H9 (cell line): ENCODE measurements around the gene CFAP69. TPM values are rescaled to one million over a fixed set of nuclear protein-coding genes. Genes with fewer than 3 reads are reported as not detected.

Source experiments
- DNase-seq: peaks from one replicate; pipeline ENCODE4 v3.0.0-alpha.2; 2017
- H2AFZ ChIP-seq: one replicate; pipeline ENCODE4 v1.6.1; 2013; ENCODE audit warnings: mild to moderate bottlenecking, low read length, control low read depth, moderate library complexity
- H2AK5ac ChIP-seq: 2 replicates; pipeline ENCODE4 v1.6.1; 2013; ENCODE audit warnings: low read length, control low read depth, mixed read lengths; ENCODE audit not compliant: insufficient read length
- H2BK120ac ChIP-seq: one replicate; pipeline ENCODE4 v1.6.1; 2013; ENCODE audit warnings: low read depth, mild to moderate bottlenecking, low read length, control low read depth, inconsistent platforms; ENCODE audit not compliant: poor library complexity, severe bottlenecking
- H2BK12ac ChIP-seq: 2 replicates; pipeline ENCODE4 v1.6.1; 2013; ENCODE audit warnings: low read length, control low read depth, mixed read lengths, low read depth; ENCODE audit not compliant: insufficient read length
- H2BK15ac ChIP-seq: 2 replicates; pipeline ENCODE4 v1.6.1; 2013; ENCODE audit warnings: low read depth, low read length, control low read depth
- H2BK20ac ChIP-seq: one replicate; pipeline ENCODE4 v1.6.1; 2013; ENCODE audit warnings: low read depth, mild to moderate bottlenecking, low read length, control low read depth, inconsistent platforms; ENCODE audit not compliant: poor library complexity, severe bottlenecking
- H2BK5ac ChIP-seq: 2 replicates; pipeline ENCODE4 v1.6.1; 2013; ENCODE audit warnings: low read length, control low read depth, mixed read lengths; ENCODE audit not compliant: insufficient read length
- H3K14ac ChIP-seq: 2 replicates; pipeline ENCODE4 v1.6.1; 2013; ENCODE audit warnings: low read length, control low read depth; ENCODE audit not compliant: insufficient read depth
- H3K18ac ChIP-seq: 2 replicates; pipeline ENCODE4 v1.6.1; 2013; ENCODE audit warnings: low read depth, mild to moderate bottlenecking, mixed read lengths, low read length, control low read depth; ENCODE audit not compliant: insufficient read length
- H3K23ac ChIP-seq: 2 replicates; pipeline ENCODE4 v1.6.1; 2013; ENCODE audit warnings: low read length, control low read depth, mixed read lengths, low read depth; ENCODE audit not compliant: insufficient read length
- H3K23me2 ChIP-seq: 2 replicates; pipeline ENCODE4 v1.6.1; 2013; ENCODE audit warnings: low read depth, mild to moderate bottlenecking, mixed read lengths, low read length, control low read depth; ENCODE audit not compliant: insufficient read length, poor library complexity, severe bottlenecking
- H3K27ac ChIP-seq: 2 replicates; pipeline ENCODE4 v1.5.1; 2013; ENCODE audit warnings: low read length, control low read depth, mixed read lengths, low read depth; ENCODE audit not compliant: insufficient read length
- H3K27me3 ChIP-seq: 2 replicates; pipeline ENCODE4 v1.6.1; 2013; ENCODE audit warnings: low read length, control low read depth, inconsistent platforms; ENCODE audit not compliant: insufficient read depth
- H3K4ac ChIP-seq: 2 replicates; pipeline ENCODE4 v1.6.1; 2013; ENCODE audit warnings: low read depth, mild to moderate bottlenecking, control low read depth, inconsistent platforms, low read length, moderate library complexity
- H3K4me1 ChIP-seq: 2 replicates; pipeline ENCODE4 v1.6.1; 2013; ENCODE audit warnings: low read length, control low read depth, inconsistent platforms; ENCODE audit not compliant: insufficient read depth
- H3K4me2 ChIP-seq: 2 replicates; pipeline ENCODE4 v1.6.1; 2013; ENCODE audit warnings: low read length, control low read depth, mixed read lengths; ENCODE audit not compliant: insufficient read length, insufficient read depth
- H3K56ac ChIP-seq: 2 replicates; pipeline ENCODE4 v1.6.1; 2013; ENCODE audit warnings: low read depth, mild to moderate bottlenecking, mixed read lengths, low read length, control low read depth; ENCODE audit not compliant: insufficient read length
- H3K79me1 ChIP-seq: 2 replicates; pipeline ENCODE4 v1.6.1; 2013; ENCODE audit warnings: low read depth, mild to moderate bottlenecking, moderate library complexity, low read length, control low read depth, inconsistent platforms; ENCODE audit not compliant: insufficient read depth, poor library complexity, severe bottlenecking
- H3K79me2 ChIP-seq: 2 replicates; pipeline ENCODE4 v1.6.1; 2013; ENCODE audit warnings: low read length, control low read depth, inconsistent platforms; ENCODE audit not compliant: insufficient read depth
- H3K9ac ChIP-seq: 2 replicates; pipeline ENCODE4 v1.6.1; 2013; ENCODE audit warnings: low read length, control low read depth, mixed read lengths; ENCODE audit not compliant: insufficient read length; ENCODE audit errors: extremely low read depth
- H3K9me3 ChIP-seq: one replicate; pipeline ENCODE4 v1.6.1; 2013; ENCODE audit warnings: low read depth, low read length, inconsistent platforms; ENCODE audit not compliant: control insufficient read depth
- H3T11ph ChIP-seq: one replicate; pipeline ENCODE4 v1.6.1; 2013; ENCODE audit warnings: mild to moderate bottlenecking, low read length, control low read depth, inconsistent platforms
- H4K20me1 ChIP-seq: one replicate; pipeline ENCODE4 v1.6.1; 2013; ENCODE audit not compliant: control insufficient read depth, insufficient read length, insufficient read depth
- H4K5ac ChIP-seq: 2 replicates; pipeline ENCODE4 v1.6.1; 2013; ENCODE audit warnings: low read depth, mild to moderate bottlenecking, mixed read lengths, low read length, control low read depth; ENCODE audit not compliant: insufficient read length
- H4K8ac ChIP-seq: replicated peaks from 2 replicates; pipeline ENCODE4 v1.6.1; 2013; ENCODE audit warnings: low read length, control low read depth, mixed read lengths, low read depth; ENCODE audit not compliant: insufficient read length
- H4K91ac ChIP-seq: 2 replicates; pipeline ENCODE4 v1.6.1; 2013; ENCODE audit warnings: low read depth, mild to moderate bottlenecking, moderate library complexity, mixed read lengths, low read length, control low read depth; ENCODE audit not compliant: insufficient read length
- H3K27ac Mint-ChIP-seq, 3 experiments: 2 replicates in 2 of 3; 3 replicates in 1 of 3; pipeline ENCODE4 v1.8.0; 2020 to 2021; ENCODE audit warnings: mixed read lengths in 3 of 3, mild to moderate bottlenecking in 1 of 3, moderate library complexity in 1 of 3
- H3K27me3 Mint-ChIP-seq: 2 replicates; pipeline ENCODE4 v1.8.0; 2021; ENCODE audit warnings: low read depth, mild to moderate bottlenecking, moderate library complexity, mixed read lengths
- H3K36me3 Mint-ChIP-seq, 3 experiments: 2 replicates in 2 of 3; 3 replicates in 1 of 3; pipeline ENCODE4 v1.8.0; 2020 to 2021; ENCODE audit warnings: low read depth in 3 of 3, mixed read lengths in 3 of 3; ENCODE audit not compliant: insufficient read depth in 1 of 3
- H3K4me1 Mint-ChIP-seq, 2 experiments: 2 replicates each; pipeline ENCODE4 v1.8.0; 2020; ENCODE audit warnings: mixed read lengths in 2 of 2
- H3K4me3 Mint-ChIP-seq, 2 experiments: 2 replicates in 1 of 2; 3 replicates in 1 of 2; pipeline ENCODE4 v1.8.0; 2020 to 2021; ENCODE audit warnings: mild to moderate bottlenecking in 2 of 2, mixed read lengths in 2 of 2, moderate library complexity in 1 of 2
- H3K9me3 Mint-ChIP-seq, 2 experiments: 2 replicates in 1 of 2; 3 replicates in 1 of 2; pipeline ENCODE4 v1.8.0; 2020; ENCODE audit warnings: mild to moderate bottlenecking in 2 of 2, mixed read lengths in 2 of 2, moderate library complexity in 1 of 2
- CTCF ChIP-seq: fragments of 200-600 bp; sonication (generic); conservative IDR thresholded peaks from 3 replicates; pipeline ENCODE4 v1.8.0; 2021; ENCODE audit warnings: antibody characterized with exemption, mild to moderate bottlenecking
- WGBS: extraction: QIAGEN DNeasy Blood & Tissue Kit; methylation state at CpG from one replicate; pipeline ENCODE4 v1.1.7; 2013; ENCODE audit warnings: missing lambda C conversion rate, low lambda C conversion rate, mixed read lengths; ENCODE audit not compliant: insufficient read length; ENCODE audit errors: extremely low coverage; 5-methylcytosine and 5-hydroxymethylcytosine counted together
- total RNA-seq: library from RNA; stranded (reverse); gene quantifications from 2 replicates; pipeline ENCODE4 v1.2.1, GENCODE V29; 2021

The CFAP69 gene
- total RNA-seq, 1 experiment from 2014 or later: 2.9 TPM

DNA sequence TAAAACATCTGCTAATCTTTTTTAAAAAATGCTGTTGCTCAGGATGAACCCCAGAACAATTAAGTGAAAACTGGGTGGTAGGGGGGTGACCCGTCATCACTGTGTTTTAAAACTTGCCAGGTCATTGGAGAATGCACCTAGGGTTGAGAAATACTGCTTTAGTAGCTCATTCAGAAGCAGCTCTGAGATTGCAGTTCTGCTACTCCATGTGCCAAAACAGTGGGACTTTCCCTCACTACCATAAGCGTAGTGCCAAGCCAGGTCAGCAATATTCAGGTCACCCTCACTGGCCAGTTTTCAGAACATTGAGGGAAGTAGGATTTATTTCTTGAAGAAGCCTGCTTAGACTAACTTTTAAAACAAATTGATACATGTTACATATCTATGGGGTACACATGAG, 28.2 kb upstream of the CFAP69 start:
- WGBS: no CpG with 5 or more reads among the region's 2 CpGs
- H2BK15ac ChIP-seq: no peak overlapping the region
- no peak overlapping the region for H3K27ac Mint-ChIP-seq
- no peak overlapping the region for H3K4me2 ChIP-seq
- H3K79me1 ChIP-seq: no peaks in the 10 kb centered on the region
- H3K56ac ChIP-seq: no peak overlapping the region
- H3T11ph ChIP-seq: no peak overlapping the region
- H3K18ac ChIP-seq: no peak overlapping the region
- H3K4me3 Mint-ChIP-seq: no peak overlapping the region
- no peak overlapping the region for H3K9ac ChIP-seq
- no peak overlapping the region for H3K23ac ChIP-seq
- no peaks in the 10 kb centered on the region; a peak in 1 of 5 replicates for H3K9me3 Mint-ChIP-seq
- H2BK5ac ChIP-seq: no peak overlapping the region
- H3K79me2 ChIP-seq: peaks cover 11% of the 10 kb centered on the region; the same call in 1 of the 2 replicates
- H4K91ac ChIP-seq: no peak overlapping the region
- no peaks in the 10 kb centered on the region for H3K9me3 ChIP-seq
- no peak overlapping the region for H2AFZ ChIP-seq
- no peaks in the 10 kb centered on the region for H4K20me1 ChIP-seq
- H3K4me1 Mint-ChIP-seq: peaks cover 8 to 23% of the 10 kb centered on the region in 2 experiments
- H2BK120ac ChIP-seq: no peak overlapping the region
- H3K27me3 ChIP-seq: no peaks in the 10 kb centered on the region
- no peak overlapping the region for H2AK5ac ChIP-seq
- DNase-seq: no peak
- H3K14ac ChIP-seq: no peak overlapping the region
- H3K27me3 Mint-ChIP-seq: no peaks in the 10 kb centered on the region
- H4K8ac ChIP-seq: no peak overlapping the region
- H3K36me3 Mint-ChIP-seq: peaks cover 5 to 11% (median 10%) of the 10 kb centered on the region in 3 experiments; a peak in 5 of 7 replicates
- no peak overlapping the region for H3K4ac ChIP-seq
- no peak for TF ChIP-seq CTCF
- peaks cover 8% of the 10 kb centered on the region for H3K4me1 ChIP-seq
- H2BK12ac ChIP-seq: no peak overlapping the region
- no peak overlapping the region for H4K5ac ChIP-seq
- H2BK20ac ChIP-seq: no peak overlapping the region
- H3K23me2 ChIP-seq: peaks cover 8% of the 10 kb centered on the region
- no peak overlapping the region for H3K27ac ChIP-seq
